SK-N-MC (cell line): Measurements from ENCODE around the gene MRAS.

Source experiments
- EZH2 ChIP-seq: fragments of 200-600 bp; sonication (generic); IDR thresholded peaks from one replicate; pipeline ENCODE4 v1.6.1; 2017; ENCODE audit warnings: antibody characterized with exemption
- POLR2AphosphoS5 ChIP-seq: IDR thresholded peaks from 2 replicates; pipeline ENCODE4 v1.6.1; 2012; ENCODE audit warnings: mild to moderate bottlenecking, low read depth, low read length, borderline replicate concordance

- TF ChIP-seq EZH2 (no peak), POLR2AphosphoS5 (no peak)
Observed at GRCh38 chr3:138418601-138419206, 70.3 kb downstream of the MRAS start.
